Stimulated activated CD8-positive, alpha-beta memory T cell treated with anti-CD3 and anti-CD28 coated beads, Interleukin-7, amount 100 ng/mL, for 48 hours (primary cell): ENCODE results near the gene AK9.
"Not testable (repeated sequence)": the region's sequence is repeated elsewhere in the genome, so short reads cannot be mapped to it uniquely, and the experiment has no call there.

Source experiments
- DNase-seq, 2 donors: peaks; one replicate each; pipeline ENCODE4 v3.0.0-alpha.2; 2020; ENCODE audit warnings: low read depth in 1 of 2; ENCODE audit errors: extremely low read depth in 1 of 2

The AK9 gene

GRCh38 chr6:109701221-109701620 is 10.2 kb upstream of the AK9 start:
- no peak for DNase-seq

GRCh38 chr6:109696355-109696754 is 5.4 kb upstream of the AK9 start:
- no peak for DNase-seq

DNA sequence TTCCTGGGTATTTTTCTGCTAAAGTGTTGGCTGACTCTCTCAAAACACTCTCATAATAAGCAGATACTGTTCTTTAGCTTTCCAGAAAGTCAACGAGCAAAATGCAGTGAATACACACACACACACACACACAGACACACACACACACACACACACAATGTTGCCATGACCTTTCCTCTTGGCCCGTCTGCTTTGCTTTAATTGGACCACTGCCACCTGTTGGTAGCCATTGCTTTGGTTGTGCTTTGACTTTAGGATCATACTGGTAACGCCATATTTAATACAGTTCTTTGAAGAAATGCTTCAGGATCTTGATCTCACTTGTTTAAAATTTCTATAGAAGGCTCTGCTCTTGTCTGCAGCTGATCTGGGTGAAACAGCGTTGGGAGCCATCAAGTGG is 4.5 kb upstream of the AK9 start:
- DNase-seq: no peak

DNA sequence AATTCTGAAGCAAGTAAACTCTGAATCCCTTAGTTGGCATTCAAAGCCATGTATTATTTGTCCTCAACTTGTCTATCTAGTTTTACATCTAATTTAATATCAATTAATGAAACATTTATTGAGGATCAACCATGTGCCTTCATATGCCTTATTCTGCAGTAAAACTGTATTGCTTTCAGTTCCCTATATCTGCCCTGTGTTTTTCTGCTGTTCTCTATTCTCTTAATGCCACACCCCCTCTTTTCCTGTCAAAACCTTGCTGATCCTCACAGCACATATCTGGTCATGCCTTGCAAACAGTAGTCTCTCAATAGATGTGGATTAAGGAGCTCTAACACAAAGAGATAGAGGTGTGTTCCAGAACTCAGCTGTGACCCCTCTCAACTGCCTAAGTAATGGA is 2.1 kb upstream of the AK9 start:
- no peak for DNase-seq

- DNase-seq: peak in 1 of 2 donors; percentile 19
Observed at GRCh38 chr6:109690373-109690736, 647 bp downstream of the AK9 start.

DNA sequence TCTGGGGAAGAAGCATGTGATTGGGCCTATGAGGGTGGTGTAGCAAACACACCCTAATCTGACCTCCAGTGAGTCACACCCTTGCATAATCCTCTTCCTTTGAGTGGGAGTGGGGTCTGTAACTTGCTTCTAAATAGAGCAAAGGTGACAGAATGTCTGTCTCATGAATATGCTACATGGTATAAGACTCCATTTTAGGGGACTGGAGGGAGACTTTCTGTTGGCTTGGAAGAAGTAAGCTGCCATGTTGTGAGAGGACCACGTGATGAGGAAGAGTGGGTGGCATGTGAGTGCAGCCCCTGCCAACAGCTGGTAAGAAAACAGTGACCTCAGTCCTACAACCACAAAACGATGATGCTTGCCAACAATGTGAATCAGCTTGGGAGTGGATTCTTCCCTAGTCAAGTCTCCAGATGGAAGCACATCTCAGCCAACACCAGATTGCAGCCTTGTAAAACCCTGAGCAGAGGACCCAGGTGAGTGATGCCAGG is 3.7 kb downstream of the AK9 start:
- no peak for DNase-seq

DNA sequence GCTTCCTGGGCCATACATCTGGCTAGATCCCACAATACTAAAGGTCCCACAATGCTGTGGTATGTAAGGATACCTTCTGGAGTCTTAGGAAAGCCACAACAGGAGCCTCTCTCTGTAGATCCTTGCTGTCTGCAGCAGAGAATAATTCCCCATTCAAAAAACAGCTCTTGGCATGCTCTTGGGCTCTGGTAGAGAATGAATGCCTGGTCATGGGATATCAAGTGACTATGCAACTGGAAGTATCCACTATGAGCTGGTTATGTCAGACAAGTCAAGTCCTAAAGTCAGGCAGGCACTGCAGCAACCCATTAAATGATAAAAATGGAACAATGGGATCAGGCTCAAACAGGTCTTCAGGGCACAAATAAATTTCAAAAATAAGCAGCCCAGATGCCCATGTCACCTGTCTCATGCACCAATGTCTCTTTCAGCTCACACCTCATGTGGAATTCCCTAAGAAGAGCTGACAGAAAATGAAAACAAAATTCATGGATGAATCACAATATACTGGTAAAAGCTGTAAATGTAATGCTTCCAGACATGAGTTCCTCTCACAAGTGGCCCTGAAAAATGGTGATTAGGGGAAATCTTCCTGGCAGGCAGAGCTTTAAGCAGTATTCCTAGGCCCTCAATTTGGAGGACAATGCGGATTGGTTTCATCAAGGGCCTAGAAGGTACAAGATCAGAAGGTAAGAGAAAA is 4.3 kb downstream of the AK9 start:
- no peak for DNase-seq

DNA sequence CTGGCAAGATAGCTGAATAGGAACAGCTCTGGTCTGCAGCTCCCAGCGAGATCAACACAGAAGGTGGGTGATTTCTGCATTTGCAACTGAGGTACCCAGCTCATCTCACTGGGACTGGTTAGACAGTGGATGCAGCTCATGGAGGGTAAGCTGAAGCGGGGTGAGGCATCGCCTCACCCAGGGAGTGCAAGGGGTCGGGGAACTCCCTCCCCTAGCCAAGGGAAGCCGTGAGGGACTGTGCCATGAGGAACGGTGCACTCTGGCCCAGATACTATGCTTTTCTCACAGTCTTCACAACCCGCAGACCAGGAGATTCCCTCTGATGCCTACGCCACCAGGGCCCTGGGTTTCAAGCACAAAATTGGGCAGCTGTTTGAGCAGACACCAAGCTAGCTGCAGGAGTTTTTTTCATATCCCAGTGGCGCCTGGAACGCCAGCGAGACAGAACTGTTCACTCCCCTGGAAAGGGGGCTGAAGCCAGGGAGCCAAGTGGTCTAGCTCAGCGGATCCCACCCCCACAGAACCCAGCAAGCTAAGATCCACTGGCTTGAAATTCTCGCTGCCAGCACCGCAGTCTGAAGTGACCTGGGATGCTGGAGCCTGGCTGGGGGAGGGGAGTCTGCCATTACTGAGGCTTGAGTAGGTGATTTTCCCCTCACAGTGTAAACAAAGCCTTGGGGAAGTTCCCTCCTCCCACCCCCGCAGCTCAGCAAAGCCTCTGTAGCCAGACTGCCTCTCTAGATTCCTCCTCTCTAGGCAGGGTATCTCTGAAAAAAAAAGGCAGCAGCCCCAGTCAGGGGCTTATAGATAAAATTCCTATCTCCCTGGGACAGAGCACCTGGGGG is 12.1 kb downstream of the AK9 start:
- DNase-seq: not testable (repeated sequence)

- no peak for DNase-seq
Observed at GRCh38 chr6:109678240-109678639, 12.8 kb downstream of the AK9 start.

GRCh38 chr6:109676724-109677123 is 14.3 kb downstream of the AK9 start:
- no peak for DNase-seq

- DNase-seq: no peak
Observed at GRCh38 chr6:109672839-109673238, 18.2 kb downstream of the AK9 start.

GRCh38 chr6:109672175-109672574 is 18.8 kb downstream of the AK9 start:
- no peak for DNase-seq

- no peak for DNase-seq
Observed at GRCh38 chr6:109671733-109672132, 19.3 kb downstream of the AK9 start.

GRCh38 chr6:109669811-109670210 is 21.2 kb downstream of the AK9 start:
- no peak for DNase-seq

- DNase-seq: no peak
Observed at GRCh38 chr6:109662192-109662591, 28.8 kb downstream of the AK9 start.

DNA sequence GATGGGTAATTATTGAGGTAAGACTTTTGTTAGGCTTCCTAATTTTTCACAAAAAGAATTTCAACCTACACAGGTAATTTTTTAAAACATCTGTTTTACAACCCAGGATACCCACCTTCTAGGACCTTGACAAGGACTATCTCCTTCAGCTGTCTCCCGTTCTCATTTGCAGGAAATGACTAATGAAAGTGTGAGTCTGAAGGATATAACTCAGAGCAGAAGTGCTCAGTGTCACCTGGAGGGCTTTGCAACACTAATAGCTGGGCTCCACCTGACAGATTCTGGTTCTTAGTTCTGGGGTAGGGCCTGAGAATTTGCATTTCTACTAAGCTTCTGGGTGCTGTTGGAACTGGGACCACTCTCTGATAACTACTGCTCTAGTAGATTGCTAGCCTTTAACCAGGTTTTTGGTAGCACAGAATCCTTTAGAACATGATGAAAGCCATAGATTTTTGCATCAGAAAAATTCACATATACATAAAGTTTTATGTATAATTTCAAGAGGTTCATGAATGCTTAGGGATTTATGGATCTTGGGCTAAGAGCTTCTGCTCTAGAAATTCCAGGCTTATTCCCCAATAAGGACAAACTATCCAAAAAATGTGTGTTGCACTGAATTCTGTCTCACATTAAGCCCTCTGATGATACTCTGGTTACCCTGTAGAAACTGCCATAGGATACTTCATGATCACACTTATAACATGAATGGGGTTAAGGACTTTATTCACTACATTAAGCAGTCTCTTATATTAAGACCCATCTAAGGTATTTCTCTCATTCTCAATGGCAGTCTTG is 30.3 kb downstream of the AK9 start:
- no peak for DNase-seq

DNA sequence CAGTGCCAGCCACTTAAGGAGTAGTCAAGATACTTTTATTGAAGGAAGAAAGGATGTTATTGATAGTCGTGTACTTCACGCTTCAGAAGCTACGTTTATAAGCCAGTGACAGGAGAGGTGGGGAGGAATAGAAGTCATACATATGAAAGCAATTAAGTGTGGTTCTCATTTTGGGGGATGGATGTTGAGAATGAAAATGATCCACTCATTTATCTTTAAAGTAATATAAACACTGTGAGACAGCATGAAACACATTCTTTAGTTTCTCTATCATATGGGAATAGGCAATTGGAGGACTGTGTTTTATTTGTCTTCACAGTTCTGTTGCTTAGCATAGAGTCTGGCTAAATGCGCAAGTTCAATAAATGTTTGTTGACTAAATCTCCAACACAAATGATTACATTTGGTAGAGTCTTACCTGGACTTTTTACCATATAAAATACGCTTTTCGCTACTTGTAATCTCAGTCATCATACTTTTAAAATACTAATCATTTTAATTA is 35.2 kb downstream of the AK9 start:
- no peak for DNase-seq

DNA sequence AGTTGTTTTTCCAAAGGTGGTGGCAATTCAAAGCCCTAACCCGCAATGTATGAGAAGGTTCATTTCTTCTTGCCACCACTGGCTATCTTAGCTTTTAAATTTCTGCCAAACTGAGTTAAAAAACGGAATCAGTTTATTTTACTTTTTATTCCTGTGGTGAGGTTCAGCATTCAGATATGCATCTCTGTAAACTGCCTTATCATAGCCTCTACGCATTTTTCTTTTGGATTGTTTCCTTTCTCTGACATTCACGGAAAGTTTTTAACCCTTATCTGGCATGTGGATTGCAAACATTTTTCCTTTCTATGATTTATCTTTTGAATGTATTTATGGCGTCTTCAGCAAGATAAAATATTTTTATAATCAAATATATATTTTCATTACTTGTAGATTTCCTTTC is 37.7 kb downstream of the AK9 start:
- no peak for DNase-seq

DNA sequence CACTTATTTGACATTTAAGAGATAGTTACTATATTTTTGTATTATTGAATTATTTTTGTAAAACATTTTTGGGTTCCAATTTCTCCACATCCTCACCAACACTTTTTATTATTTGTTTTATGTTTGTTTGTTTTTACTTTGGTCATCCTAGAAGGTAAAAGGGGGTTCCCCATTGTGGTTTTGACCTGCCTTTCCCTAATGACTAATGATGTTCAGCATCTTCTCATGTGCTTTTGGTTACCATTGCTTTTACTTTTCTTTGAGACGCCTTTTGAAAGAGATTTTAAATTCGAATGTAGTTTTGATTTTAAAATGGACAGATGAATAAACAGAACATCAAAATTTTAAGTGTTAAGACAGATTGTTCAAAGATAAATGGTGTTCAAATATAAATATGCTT is 46.9 kb downstream of the AK9 start:
- DNase-seq: no peak

DNA sequence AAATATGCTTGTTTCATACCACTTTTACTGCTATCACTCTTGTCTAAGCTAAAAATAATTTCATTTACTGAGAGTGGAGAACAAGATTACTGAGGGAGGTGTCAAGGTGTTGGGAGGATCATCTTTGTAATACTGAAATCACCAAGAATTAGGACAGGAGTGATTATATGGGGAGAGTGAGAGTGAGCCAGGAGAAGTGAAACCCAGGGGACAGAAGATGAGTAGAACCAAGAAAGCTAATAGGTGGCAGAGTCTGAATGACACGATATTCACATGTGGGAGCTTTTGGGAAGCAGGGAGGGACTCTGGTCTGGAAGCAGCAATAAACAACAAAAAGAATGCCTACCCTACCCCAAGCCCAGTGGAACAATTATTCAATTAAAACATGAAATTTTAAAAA is 58.6 kb downstream of the AK9 start:
- DNase-seq: no peak

GRCh38 chr6:109631403-109631802 is 59.6 kb downstream of the AK9 start:
- DNase-seq: no peak
